ENCODE data around the gene ZNF175. TPM values are rescaled to one million over a fixed set of nuclear protein-coding genes. Genes with fewer than 3 reads are reported as not detected.

ZNF175 gene
- total and polyA plus RNA-seq, 9 of the 15 experiments (the other 6 are each of a cell fraction or from before 2014, with no cell fraction given) = 3.7 to 37.9 (median 14.0) TPM

DNA sequence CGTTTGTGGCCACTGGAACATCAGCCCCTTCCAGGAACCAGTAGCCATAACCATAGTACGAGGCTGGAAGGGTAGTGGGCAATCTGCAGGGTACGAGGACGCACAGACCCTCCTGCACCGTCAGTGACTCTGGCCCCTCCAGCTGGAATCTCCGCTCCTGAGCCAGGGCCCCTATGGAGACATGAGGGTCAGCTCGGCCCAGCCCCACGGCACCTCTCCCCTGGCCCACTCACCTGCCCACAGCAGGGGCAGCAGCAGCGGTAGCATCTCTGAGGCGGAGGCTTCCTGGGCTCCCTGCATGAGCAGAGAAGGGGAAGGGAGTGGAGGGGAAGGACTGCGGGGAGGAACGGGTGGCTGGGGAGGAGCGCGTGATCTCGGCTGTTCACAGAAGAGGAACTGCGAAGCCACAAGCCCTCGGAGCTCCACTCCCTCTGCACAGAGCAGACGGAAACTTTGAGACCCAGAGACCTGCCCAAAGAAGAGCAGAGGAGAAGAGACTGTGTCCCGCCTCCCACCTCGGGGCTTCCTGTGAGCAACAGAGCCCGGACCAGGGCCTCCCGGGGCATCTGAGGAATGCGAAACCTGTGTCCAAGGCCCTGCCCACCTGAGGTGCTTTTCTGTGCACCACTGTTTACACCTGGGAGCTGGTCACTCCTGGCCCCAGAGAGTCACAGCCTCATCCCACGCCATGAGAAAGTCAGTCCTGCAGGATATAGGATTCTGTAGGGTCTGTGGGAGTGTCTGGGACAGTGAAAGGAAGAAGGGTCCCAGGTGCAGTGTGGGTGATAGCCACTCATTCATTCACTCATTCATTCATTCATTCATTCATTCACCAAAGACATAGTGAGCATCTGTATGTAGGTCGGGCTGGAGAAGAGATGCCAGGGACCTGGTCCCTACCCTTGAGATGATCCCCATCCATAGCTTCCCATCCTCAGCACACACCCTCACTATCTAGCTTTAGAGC is 39.5 kb upstream of the ZNF175 start, which contains the start of gene SIGLEC6 (continued):
- TF ChIP-seq AFF1 (IDR thresholded peaks at IDR 0.05; ENCODE audit: low read depth in 1 of 2, partially characterized antibody in 2 of 2) (no peak), CBFA2T2 (conservative IDR thresholded peaks at IDR 0.05) (no peak), NFIC (IDR thresholded peaks at IDR 0.05) (no peak), CTBP1 (IDR thresholded peaks at IDR 0.05; ENCODE audit: borderline replicate concordance) (peak; percentile 51; the same call in 1 of the 2 replicates), CBX3 (IDR thresholded peaks at IDR 0.05; ENCODE audit: borderline replicate concordance in 1 of 2, low read length in 2 of 2) (no peak), OTX1 (CRISPR knock-in tag; IDR thresholded peaks at IDR 0.05) (no peak), NR4A1 (CRISPR knock-in tag; IDR thresholded peaks at IDR 0.05) (no peak), NR4A1 (tag; IDR thresholded peaks at IDR 0.05) (no peak), TEAD4 (IDR thresholded peaks at IDR 0.05; ENCODE audit: low read length) (no peak), TEAD4 (CRISPR knock-in tag; IDR thresholded peaks at IDR 0.05; ENCODE audit: borderline replicate concordance) (no peak), CREM (IDR thresholded peaks at IDR 0.05; ENCODE audit: low read depth) (peak; percentile 57), ZKSCAN8 (CRISPR knock-in tag; IDR thresholded peaks at IDR 0.05) (peak; percentile 83), GABPA (tag; conservative IDR thresholded peaks at IDR 0.05; ENCODE audit: low read depth) (peak; percentile 49; the same call in 1 of the 2 replicates), ZNF766 (CRISPR knock-in tag; conservative IDR thresholded peaks at IDR 0.05) (peak; percentile 33), MYC (IDR thresholded peaks at IDR 0.05; ENCODE audit: low read depth, low read length) (peak; percentile 68; the same call in 1 of the 2 replicates), MYC (CRISPR knock-in tag; IDR thresholded peaks at IDR 0.05; ENCODE audit: borderline replicate concordance, low read depth) (peak; percentile 45; the same call in 1 of the 2 replicates), ZNF140 (CRISPR knock-in tag; IDR thresholded peaks at IDR 0.05) (no peak)
- TF ChIP-seq, protein P1, sequence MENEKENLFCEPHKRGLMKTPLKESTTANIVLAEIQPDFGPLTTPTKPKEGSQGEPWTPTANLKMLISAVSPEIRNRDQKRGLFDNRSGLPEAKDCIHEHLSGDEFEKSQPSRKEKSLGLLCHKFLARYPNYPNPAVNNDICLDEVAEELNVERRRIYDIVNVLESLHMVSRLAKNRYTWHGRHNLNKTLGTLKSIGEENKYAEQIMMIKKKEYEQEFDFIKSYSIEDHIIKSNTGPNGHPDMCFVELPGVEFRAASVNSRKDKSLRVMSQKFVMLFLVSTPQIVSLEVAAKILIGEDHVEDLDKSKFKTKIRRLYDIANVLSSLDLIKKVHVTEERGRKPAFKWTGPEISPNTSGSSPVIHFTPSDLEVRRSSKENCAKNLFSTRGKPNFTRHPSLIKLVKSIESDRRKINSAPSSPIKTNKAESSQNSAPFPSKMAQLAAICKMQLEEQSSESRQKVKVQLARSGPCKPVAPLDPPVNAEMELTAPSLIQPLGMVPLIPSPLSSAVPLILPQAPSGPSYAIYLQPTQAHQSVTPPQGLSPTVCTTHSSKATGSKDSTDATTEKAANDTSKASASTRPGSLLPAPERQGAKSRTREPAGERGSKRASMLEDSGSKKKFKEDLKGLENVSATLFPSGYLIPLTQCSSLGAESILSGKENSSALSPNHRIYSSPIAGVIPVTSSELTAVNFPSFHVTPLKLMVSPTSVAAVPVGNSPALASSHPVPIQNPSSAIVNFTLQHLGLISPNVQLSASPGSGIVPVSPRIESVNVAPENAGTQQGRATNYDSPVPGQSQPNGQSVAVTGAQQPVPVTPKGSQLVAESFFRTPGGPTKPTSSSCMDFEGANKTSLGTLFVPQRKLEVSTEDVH (IDR thresholded peaks at IDR 0.05; ENCODE audit: low read depth, partially characterized antibody) = no peak
- TF ChIP-seq, protein P2, sequence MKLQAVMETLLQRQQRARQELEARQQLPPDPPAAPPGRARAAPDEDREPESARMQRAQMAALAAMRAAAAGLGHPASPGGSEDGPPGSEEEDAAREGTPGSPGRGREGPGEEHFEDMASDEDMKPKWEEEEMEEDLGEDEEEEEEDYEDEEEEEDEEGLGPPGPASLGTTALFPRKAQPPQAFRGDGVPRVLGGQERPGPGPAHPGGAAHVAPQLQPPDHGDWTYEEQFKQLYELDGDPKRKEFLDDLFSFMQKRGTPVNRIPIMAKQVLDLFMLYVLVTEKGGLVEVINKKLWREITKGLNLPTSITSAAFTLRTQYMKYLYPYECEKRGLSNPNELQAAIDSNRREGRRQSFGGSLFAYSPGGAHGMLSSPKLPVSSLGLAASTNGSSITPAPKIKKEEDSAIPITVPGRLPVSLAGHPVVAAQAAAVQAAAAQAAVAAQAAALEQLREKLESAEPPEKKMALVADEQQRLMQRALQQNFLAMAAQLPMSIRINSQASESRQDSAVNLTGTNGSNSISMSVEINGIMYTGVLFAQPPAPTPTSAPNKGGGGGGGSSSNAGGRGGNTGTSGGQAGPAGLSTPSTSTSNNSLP (IDR thresholded peaks at IDR 0.05; ENCODE audit: borderline replicate concordance, low read depth, low read length) = no peak

All from K562 (cell line).